ENCODE results near the gene STRIP2. TPM values are rescaled to one million over a fixed set of nuclear protein-coding genes. Genes with fewer than 3 reads are reported as not detected.

The STRIP2 gene
- total RNA-seq, 1 experiment from 2014 or later: 5.1 TPM

DNA sequence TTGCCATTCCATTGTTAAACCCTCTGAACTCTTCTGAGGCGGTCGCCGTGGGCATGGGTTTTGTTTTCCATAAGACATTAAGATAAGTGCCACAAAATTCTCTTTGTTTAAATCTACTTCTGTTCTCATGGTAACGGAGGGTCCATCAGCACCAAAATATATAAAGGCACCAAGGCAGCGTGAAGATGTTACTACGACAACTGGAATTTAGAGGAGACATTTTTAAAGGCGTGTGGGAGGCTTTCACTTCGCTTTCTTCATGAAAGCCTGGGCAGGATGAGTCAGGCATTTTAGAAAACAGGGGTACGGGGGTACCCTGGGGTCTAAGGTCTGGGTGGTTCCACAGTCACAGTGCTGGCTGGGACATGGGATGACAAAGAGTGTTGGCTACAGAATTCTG lies 102.1 kb downstream of the STRIP2 start:
- intact Hi-C loops (cut with micrococcal nuclease; ENCODE audit: unreplicated experiment): no loop called here
- in situ Hi-C loops (cut with HindIII; ENCODE audit: low pct_unique_long_range_greater_than_20kb, low sequenced_read_pairs): no loop called here

More for the DNA sequence above, 102.1 kb downstream of the STRIP2 start:
- no peak for ATAC-seq
- TF ChIP-seq POLR2AphosphoS5 (IDR thresholded peaks at IDR 0.05; ENCODE audit: low read depth, low read length): no peak
- Histone ChIP-seq H3K9me3 (ENCODE audit: control insufficient read depth, insufficient read depth, low read depth, low read length) (no peaks in the 10 kb centered on the region), H3K4me1 (ENCODE audit: control insufficient read depth, insufficient read depth, low read length) (no peaks in the 10 kb centered on the region), H3K27ac (ENCODE audit: low read length) (no peak overlapping the region), H3K27me3 (ENCODE audit: control insufficient read depth, insufficient read depth, low read length) (no peaks in the 10 kb centered on the region), H3K36me3 (ENCODE audit: control insufficient read depth, insufficient read depth, low read length) (no peaks in the 10 kb centered on the region), H3K4me3 (ENCODE audit: low read depth in 2 of 2, low read length in 2 of 2) (no peak overlapping the region)
- BruUV-seq (replicated peaks): no TSS peak
- CTCF ChIA-PET: interaction anchor here (0.7 kb wide), 2 partner anchors 35 to 205 kb away, joined by 7 to 11 read pairs; no protein-coding TSS in a partner anchor
- no peak for DNase-seq (ENCODE audit: low read depth, low spot score)
- POLR2A ChIA-PET: interaction anchor here (0.7 kb wide), 1 partner anchor 33 kb away, joined by 15 read pairs; no protein-coding TSS in a partner anchor

Other genes starting within 250 kb of the STRIP2 start
- 2.9 TPM for gene SMO, start 245.8 kb upstream of the STRIP2 start, total RNA-seq (2021; ENCODE audit: unreplicated experiment)
- 20.2 TPM for gene AHCYL2, start 209.4 kb upstream of the STRIP2 start, total RNA-seq (2021; ENCODE audit: unreplicated experiment)
- gene SMKR1, start 68.1 kb downstream of the STRIP2 start, total RNA-seq (2021; ENCODE audit: unreplicated experiment): 1.4 TPM
- gene NRF1, start 177.3 kb downstream of the STRIP2 start, total RNA-seq (2021; ENCODE audit: unreplicated experiment): 14.0 TPM

Data from Panc1 (cell line).